ENCODE results near the gene CGGBP1.
"Not testable (repeated sequence)": the region's sequence is repeated elsewhere in the genome, so short reads cannot be mapped to it uniquely, and the experiment has no call there.

The CGGBP1 gene

DNA sequence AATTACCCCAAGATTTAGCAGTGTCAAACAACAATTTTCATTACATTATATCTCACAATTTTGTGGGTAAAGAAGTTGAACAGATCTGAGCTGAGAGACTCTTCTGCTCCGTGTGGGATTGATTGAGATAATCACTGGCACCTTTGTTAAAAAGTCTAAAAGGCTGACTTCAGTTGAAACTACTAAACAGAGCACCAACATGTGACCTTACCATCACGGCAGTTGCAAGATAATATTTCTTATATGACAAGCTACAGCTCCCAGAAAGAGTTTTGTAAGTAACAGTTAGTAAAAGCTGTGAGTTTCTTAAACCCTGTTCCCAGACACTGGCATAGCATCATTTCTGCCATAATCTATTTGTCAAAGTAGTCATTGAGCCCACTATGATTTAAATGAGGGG, 25.0 kb downstream of the CGGBP1 start:
- no peak for DNase-seq

DNA sequence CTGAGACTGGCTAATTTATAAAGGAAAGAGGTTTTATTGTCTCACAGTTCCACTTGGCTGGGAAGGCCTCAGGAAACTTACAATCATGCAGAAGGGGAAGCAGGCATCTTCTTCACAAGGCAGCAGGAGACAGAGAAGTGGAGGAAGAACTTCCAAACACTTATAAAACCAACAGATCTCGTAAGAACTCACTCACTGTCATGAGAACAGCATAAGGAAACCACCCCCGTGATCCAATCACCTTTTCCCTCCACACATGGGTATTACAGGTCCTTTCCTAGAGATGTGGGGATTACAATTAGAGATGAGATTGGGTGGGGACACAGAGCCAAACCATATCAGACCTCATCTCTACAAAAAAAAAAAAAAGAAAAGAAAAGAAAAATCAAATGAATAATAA, 25.7 kb downstream of the CGGBP1 start:
- no peak for DNase-seq

DNA sequence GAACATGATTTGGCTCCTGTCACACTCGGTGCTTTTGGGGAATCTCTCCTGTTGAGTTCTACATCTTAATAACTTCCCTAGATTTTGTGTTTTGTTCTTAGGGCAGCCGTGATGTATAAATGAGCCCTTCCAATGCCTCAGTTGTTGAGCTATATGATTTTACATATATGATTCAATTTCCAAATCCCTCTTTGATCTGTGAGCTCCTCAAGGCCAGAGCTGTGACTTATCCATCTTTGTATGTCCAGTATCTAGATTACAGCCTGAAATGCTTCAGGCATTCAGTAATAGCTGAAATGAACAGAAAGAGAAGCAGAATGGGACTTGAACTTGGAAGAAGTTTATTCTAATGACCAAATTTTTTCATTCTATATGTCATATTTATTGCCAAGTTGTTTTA, 26.6 kb downstream of the CGGBP1 start:
- no peak for DNase-seq

DNA sequence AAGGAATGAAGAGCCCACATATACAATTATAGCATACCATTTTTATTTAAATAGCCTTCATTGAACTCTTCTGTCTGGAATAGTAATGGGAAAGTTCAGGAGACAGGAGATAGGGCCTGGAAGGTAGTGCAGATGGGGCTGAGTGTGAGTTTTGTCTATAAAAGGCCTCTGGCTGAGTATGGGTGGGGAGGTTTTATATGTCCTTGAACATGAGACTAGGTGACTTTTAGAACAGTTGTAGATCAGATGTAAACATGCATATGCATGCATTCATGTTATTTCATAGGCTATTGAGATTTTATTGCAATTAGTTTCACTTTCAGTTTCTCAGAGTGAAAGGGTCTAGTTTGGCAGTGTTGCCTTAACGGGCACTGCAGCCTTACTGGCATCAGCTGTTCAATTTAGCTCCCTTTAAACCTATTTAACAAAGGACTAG, 27.1 kb downstream of the CGGBP1 start:
- no peak for DNase-seq

DNA sequence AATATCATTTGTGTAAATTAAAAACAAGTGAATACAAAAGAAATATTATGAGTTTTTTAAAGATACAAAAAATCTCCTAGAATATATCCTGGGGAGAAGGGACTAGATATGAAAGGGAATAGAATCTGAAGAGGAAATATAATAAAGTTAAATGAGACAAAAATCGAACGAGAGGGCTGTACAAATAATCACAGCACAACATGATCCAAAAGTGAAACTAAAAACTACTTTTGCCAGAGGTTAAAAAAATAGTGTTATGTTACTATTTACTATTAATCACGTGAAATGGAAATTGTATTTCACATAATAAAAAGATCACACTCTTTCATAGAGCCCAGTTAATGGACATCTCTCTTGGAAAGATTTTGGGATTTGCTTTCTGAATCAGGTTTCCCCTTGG, 28.6 kb downstream of the CGGBP1 start:
- no peak for DNase-seq

DNA sequence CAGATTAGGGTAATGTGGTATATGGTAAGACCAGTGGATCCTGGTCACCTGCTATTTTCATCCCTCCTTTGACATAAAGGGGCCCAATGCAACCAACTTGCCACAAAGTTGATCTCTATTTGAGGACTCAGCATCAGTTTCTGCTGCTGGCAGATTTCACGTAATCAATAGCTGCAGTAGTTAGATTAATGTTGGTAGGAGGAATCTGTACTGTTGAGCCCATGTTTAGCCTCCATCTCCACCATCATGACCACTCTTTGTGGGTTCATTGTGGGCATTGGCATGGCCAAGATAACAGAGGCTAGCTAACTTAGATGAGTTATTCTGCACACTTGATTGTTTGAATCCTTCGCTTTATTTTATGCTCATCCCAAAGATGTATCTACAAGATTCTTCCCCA, 29.9 kb downstream of the CGGBP1 start:
- DNase-seq = no peak

DNA sequence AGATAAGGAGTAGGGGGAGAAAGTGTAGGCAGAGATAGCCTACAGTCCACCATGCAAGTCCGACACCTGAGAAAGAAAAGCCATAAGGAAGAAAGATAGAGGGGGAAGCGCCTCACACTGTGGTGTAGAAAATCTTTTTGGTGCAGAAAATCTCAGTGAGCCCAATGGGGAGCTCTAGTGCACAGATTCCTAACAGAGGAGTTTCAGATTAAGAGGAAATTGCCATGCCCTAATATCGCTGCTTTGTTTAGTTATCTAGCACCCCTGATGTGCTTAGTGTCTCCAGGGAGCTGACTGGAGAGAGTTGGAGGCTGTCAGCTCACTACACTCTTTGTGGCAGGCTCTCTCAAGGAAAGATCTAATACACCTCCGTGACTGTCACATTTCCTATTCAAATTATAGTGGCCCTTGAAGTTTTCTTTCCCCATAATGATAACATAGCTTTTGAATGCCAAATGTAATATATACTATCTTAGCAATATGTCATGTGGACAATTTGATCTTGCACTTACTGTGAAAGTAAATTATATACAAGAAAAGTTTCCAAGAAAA, 33.7 kb downstream of the CGGBP1 start:
- no peak for DNase-seq

DNA sequence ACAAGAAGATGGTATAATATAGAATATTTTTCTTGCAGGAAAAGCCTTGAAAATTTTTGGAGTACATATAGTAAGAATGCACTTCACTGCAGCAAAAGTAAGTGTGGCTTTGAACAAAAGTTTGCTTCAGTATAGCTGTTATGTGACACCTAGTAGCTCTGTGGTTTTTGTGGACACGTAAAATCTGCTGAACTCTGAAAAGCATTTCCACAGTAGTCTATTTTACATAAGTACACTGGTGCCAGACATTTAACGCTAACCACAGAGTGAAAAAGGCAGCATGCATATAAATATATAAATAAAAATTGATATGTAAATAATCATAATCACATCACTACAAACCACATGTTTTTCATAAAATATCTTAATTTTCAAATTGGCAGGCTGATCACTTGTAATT, 39.8 kb downstream of the CGGBP1 start:
- no peak for DNase-seq

DNA sequence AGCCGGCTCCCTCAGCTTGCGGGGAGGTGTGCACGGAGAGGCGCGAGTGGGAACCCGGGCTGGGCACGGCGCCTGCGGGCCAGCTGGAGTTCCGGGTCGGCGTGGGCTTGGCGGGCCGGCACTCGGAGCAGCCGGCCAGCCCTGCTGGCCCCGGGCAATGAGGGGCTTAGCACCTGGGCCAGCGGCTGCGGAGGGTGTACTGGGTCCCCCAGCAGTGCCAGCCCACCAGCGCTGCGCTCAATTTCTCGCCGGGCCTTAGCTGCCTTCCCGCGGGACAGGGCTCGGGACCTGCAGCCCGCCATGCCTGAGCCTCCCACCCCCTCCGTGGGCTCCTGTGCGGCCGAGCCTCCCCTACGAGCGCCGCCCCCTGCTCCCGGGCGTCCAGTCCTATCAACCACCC, 43.1 kb downstream of the CGGBP1 start:
- DNase-seq = not testable (repeated sequence)

DNA sequence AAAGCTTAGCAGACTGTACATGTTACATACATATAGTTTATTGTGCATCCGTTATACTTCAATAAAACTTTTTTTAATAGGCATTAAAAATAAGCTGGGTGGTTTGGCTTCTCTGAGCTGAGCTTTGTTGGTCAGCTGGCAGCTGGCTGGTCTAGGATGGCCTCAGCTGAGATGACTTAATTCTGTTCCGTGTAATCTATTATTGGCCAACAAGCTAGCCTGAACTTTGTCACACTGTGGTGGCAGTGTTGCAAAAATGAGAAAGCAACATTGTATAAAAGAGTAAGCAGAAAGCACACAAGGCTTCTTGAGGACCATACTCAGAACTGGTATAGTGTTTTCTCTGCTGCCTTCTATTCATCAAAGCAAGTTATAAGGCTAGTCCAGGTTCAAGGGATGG, 45.2 kb downstream of the CGGBP1 start:
- DNase-seq = no peak

DNA sequence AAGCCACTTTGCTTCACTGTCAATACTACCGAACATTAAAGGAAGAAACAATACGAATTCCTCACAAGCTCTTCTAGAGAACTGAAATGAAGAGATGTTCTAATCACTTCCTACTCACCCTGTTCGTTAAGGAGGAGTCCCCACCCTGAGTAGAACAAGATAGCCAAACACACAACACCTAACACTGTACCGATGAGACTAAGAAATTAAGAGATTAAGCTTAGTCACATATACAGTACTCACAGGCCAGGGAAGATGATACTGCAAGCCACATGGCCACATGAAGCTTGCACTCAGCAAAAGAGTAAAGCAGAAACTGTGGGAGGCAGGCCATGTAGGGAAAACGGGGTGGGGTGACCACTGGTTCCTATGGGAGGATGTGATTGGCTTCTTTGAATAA, 48.0 kb downstream of the CGGBP1 start:
- DNase-seq = no peak

DNA sequence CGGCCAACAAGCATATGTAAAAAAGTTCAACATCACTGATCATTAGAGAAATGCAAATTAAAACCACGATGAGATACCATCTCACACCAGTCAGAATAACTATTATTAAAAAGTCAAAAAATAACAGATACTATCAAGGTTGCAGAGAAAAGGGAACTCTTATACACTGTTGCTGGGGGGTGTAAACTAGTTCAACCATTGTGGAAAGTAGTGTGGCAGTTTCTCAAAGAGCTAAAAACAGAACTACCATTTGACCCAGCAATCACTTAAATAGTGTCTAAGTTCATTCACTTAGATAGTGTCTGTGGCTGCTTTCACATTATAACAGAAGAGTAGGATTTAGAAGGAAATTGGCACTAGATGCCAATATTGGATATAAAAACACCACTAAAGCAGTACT, 49.7 kb downstream of the CGGBP1 start:
- no peak for DNase-seq

DNA sequence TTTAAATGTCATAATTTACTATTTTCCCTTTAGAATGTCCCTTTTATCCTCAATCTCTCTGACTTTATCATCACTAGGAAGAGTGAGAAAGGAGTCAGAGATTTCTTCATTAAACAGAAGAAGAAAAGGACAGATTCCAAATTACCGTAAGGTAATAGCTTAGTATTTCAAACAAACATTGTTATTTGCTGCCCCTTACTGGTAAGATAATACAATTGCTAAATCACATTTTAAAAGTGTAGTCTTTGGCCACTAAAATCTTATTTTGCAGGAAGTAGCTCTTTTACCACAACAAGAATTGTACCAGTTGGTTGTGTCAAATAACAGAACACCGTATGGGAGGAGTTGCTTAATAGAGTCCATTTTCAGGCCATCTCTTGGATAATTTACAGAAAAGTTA, 53.7 kb downstream of the CGGBP1 start:
- no peak for DNase-seq

DNA sequence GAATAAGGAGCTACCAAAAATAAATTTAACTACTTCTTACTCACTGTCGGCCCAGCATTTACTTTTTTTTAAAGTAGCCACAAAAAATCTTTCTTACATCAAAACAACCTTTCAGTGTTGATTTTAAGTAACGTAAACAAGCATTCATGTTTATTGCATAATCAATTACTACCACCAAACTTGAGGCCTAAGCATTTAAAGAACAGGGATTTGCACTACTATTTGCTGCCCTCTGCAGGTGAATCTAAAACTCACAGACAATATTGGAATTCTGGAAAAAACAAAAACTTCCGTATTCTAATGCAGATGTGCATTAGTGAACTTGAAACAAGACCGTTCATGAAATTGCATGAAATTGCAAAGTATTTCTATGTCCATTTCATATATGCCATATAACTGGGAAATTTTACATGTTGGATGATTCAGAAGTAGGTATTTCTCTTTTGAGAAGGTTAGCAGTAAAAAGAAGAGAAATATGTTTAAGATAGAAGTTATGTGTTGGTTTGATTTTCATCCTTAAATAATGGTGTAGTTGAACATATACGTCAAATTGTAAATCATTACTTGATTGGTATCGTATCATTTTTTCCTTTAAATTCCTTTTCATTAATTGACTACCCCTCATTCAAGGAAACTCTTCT, 55.6 kb downstream of the CGGBP1 start:
- DNase-seq = no peak

DNA sequence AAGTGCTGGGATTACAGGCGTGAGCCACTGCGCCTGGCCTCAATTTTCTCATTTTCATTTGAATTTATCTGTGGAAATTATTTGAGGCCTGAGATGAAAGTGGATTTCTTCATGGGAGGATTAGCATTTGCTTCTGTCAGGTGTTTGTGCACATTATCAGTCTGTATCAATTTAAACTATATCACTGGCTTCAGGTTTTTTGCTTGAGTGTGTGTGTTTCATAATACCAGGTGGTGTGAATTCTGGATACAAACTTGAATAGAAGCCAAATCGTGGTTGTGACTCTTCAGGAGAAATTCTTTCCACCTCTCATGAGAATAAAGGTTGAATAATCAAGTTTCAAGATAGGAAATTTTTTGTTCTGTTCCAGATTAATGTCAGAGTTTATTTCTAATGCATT, 56.4 kb downstream of the CGGBP1 start:
- DNase-seq = no peak
